D341Med (cell line): Measurements from ENCODE around the gene PEAR1.

Source experiments
- DNase-seq: peaks from one replicate; pipeline ENCODE4 v3.0.0; 2012; ENCODE audit warnings: low spot score

Gene PEAR1

DNA sequence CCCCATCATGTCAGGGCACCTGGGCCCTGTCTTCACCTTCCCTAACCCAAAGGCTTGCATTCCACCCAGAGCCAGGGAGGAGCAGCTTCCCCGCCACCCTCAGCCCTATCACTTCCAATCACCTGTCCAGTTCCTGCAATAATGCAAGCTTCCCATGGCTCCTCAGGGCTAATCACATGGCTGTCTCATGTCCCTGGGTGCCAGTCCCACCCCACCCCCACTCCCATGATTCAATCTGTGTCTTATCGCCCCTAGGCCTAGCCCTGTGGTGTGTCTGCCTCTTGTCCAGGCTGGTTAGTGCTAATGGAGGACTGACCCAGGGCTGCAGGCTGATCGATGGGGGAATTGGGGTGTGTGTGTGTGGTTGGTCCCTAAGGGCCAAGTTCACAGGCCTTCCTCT lies 11.0 kb upstream of the PEAR1 start:
- no peak for DNase-seq

DNA sequence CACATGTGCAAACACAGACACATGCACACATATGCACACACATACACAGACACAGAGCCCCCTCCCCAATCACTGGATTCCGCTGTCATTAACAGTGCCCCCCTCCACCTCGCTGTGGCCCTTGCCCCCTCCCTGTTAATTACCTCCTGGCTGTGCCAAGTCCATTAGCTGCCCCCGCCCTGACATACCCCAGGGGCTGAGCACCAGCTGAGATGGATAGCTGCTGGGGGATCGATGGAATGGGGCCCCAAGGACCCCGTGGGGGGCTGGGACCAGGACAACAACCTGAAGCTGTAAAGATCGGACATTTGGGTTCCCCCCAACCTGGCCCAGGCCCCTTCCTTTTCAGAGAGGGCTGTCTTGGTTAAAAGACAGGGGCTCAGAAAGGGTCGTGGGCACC lies 9.6 kb upstream of the PEAR1 start:
- DNase-seq = no peak

DNA sequence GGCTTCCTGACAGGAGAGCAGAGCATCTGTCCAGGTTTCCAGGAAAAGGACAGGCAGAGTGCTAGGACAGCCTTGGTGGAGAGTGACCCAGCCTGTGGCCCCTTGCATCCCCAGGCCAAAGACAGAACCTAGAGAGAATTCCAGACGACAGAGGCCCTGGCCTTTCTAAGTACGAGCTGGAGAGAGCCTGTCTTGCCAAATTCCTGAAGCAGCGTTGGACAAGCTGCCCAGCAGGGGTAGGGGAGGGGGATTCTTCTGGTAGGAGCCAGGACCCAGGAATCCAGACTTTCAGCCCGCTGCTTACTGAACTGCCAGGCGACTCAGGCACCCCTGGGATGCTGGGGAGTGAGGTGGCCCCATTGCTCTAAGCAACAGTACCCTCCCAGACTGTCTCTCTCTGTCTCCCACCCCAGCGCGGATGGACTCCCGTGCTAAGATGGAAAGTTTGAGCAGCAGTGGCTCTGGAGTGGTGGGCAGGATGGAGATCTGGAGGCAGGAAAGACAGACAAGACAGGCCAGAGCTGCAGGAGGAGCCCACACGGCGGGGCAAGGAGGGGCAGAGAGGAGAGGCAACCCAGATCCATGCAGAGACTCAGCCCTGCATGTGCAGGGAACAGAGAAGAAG lies 8.8 kb upstream of the PEAR1 start:
- no peak for DNase-seq

DNA sequence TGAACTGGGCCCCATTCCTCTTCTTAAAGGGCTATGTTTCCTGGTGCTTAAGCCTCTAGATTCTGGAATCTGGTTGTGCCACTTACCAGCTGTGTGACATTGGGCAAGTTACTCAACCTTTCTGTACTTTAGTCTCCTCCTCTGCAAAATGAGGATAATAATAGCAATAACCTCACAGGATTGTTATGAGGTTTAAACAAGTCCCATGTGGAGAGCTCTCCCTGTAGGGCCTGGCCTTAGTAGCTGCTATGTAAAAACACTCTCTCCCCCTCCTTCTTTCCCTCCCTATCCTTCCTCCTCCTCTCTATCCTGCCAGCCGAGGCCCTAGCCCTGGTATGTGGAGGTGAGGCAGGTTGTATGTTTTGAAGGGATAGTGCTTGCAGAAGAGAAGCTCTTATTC lies 8.2 kb upstream of the PEAR1 start:
- no peak for DNase-seq

DNA sequence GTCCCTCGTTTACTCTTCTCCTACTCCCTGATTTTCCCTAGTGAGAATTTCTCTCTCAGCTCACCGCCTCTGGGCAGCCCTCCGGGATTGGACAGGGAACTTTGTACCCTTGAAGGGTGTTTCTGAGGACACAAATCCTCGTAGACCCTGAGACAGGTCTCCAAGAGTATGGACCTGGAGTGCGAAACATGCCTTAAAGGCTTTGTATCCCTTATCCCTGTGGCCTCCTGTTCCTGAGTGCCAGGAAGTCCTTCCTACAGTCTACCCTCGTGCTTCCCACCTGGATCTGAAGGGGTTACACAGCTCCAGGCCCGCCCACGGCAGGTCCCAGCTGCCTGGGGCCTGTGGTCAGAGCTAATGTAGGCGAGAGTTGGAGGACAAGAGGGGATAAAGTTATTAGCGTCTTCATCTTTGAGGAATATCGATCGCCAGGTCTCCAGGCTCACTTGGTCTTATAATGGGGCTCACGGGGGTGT lies 7.6 kb upstream of the PEAR1 start:
- DNase-seq = no peak

DNA sequence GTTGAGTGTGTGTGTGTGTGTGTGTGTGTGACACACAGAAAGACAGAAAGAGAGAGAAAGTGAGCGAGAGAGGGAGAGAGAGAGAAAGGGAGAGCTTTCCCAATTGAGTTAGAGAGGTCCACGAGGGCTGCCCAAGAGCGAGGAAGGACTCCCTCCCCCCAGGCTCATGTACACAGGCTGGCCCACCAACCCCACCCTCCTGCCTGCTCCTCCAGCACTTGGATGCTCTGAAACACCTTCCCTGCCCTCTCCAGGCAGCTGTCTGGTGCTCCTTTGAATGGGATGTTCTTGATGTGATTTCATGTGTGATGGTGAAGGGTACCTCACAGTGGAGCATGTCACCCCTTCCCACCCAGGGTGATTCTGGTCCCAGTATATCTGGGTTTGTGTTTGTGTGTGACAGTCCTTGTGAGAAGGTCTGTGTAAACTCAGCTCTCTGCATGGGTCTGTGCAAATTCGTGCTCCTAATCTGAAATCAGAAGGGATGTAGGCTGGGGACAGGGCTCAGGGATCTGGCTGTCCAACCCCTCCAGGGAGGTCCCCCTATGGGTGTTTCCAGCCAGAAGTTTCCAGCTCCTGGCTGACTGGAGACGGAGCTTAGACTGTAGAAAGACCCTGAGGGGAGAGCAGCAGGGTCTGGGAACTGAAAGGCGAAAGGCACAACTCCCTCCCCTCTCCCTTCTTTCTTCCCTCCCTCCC lies 6.8 kb upstream of the PEAR1 start:
- no peak for DNase-seq

DNA sequence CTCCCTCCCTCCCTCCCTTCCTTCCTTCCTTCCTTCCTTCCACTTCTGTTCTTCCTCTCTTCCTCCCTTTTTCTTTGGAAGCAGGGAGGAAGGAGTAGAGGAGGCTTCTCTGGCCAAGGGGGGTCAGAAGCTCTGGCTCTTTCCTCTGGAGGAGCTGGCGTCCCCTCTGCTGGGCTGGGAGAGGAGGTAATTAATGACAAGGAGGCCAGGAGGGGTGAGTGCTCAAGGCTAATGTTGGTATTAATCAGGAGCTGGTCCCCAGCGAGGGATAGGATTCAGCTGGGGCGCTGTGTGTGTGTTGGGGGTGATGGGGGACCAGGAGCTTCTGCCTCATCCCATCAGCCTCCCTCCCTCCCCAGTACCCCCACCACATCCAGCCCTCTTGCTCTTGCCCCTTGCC lies 6.2 kb upstream of the PEAR1 start:
- no peak for DNase-seq

DNA sequence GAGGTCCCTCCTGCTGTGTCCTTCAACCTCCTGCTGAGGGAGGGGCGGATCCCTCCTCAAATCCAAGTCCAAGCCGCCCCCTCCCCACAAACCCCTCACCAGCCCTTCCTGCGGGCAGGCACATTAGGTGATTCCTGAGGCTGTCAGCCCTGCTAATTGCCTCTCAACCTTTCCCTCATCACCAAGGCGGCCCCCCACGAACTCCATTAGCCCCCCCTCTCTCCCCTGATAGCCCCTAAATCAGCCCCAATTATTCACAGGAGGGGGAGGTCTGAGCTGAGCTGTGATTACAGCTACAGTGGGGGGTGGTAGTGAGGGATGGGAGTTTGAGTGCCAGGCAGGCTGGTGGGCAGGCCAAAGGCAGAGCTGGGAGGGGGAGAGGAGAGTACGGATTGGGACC lies 5.8 kb upstream of the PEAR1 start:
- DNase-seq = no peak

DNA sequence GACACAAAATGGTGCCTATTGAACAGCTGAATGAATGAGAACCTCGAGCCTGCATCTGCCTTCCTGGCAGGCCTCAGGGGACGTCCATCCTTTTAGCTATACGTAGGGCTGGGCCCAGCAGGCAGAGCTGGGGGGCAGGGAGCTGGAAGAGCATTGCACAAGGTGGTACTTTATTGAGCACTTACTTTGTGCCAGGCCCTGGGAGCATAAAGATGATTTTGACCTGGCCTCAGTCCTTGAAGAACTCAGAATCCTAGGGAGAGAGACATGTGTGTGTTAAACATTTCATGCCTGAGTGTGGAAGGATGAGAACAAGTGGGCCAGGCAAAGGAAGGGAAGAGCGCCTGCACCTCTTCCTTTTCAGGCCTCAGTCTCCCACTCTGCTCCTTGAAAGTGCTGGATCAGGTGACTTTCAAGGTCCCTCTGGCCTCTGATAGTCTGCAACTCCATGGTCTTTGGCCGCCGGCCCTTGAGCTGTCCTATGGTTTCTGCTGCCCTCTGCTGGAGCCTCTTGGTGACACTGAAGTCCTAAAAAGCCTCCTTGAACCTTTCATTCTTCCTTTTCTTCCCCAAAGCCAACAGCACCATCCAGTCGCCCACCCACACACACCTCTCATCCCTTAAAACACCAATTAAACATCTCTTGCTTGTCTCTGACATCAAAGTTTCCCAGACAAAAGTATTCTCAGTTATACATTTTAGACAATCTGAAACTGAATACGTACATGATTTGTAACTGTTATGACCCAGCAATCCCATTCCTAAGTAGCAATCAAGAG lies 3.5 kb upstream of the PEAR1 start:
- DNase-seq = peak; percentile 82

DNA sequence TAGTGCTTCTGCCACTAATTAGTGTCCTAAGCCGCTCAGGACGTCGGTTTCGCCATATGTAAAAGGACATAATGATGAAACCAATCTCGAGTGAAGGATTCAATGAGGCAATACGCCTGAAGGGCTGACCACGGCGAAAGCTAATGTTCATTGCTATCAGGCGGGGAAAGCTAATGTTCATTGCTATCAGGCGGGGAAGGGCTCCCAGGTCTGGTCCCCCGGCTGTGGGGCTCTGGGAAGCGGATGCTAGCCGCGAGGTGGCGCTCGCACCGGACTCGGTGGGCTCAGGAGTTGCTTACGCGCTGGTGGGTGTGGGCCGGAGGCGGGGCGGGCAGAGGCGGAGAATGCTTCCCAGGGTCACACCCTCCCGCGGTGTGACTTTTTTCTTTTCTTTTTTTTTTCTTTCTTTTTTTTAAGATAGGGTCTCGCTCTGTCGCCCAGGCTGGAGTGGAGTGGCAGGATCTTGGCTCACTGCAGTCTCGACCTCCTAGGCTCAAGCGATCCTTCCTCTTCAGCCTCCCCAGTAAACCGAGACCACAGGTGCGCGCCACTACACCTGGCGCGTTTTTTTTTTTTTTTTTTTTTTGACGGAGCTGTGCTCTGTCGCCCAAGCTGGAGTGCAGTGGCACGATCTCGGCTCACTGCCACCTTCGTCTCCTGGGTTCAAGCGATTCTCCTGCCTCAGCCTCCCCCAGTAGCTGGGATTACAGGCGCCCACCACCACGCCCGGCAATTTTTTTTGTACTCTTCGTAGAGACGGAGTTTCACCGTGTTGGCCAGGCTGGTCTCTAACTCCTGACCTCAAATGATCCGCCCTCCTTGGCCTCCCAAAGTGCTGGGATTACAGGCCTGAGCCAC lies 1.1 kb upstream of the PEAR1 start:
- peak; percentile 96 for DNase-seq

DNA sequence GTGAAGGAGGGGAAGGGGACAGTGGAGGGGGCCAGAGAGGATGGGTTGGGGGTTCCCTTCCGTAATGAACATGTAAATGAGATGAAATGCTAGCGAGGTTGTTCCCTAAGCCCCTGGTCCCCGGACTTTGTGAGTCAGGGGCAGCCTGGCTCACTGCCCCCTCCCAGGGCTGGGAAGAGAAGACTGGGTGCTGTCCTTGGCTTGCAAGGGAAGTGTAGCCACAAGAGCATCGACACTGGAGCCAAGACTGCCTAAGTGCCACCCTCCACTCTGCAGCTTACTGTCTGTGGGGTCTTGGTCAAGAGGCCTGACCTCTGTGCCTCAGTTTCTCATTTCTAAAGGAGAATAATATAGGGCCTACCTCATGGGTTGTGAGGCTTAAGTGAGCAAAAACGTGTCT lies 483 bp downstream of the PEAR1 start:
- DNase-seq = no peak

DNA sequence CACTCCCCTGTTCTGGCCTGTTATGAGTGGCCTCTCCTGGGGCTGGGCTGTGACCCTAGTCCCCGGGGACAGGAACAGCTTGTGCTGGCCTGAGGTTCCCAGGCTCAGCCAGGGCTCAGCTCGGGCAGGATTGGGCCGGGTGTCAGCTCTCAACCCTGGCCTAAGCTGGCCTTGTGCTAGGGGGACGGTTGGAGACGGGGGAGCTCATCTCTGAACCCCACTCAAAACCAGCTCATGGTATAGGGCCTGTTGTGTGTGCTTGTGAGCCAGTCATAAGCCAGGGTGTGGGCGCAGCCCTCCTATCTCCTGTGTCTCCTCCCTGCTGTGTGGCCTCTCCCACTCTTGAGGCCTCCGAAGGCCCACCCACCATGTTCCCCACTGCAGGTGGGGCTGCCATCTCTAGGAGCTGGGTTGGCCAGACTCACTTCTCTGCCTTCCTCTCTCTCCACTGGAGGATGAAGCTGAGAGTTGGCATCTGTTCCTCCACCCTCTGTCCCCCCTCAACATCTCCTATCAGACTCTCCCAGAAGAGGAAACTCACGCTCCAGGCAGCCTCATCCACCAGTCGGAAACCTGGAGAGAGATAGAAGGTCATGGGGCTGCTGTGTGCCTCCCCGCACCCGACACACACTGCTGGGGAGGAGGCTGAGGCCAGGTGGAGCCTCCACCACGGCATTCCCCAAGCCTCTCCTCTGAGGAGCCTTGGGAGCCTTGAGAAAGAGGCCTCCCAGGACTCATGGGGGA lies 1.4 kb downstream of the PEAR1 start:
- no peak for DNase-seq

DNA sequence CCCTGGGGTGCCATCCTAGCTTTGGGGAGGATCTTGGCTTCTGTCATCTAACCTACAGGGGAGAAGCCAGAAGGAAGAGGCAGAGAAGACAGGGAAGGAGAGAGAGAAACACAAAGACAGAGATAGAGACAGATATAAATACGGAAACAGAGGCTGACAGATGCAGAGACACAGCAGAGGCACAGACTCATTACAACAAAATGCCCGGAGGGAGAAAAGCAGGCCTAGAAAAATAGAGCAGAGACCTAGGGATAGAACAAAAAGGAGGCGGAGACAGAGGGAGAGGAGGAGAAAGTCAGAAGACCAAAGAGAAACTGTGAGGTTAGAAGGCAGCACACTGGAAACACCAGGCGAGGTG lies 1.9 kb downstream of the PEAR1 start:
- DNase-seq = no peak

DNA sequence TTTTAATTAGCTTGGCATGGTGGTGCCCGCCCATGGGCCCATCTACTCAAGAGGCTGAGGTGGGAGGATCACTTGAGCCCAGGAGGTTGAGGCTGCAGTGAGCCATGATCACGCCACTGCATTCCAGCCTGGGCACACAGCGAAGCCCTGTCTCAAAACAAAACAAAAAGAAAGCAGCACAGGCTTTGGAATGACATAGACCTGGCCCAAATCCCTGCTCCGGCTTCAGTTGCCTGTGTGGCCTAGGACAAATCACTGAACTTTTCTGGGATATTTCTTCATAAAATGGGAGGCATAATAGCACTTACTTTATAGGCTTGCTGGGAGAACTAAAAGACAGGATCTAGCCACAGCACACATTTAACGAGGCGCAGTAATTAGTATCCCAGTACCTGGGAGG lies 2.4 kb downstream of the PEAR1 start:
- no peak for DNase-seq

DNA sequence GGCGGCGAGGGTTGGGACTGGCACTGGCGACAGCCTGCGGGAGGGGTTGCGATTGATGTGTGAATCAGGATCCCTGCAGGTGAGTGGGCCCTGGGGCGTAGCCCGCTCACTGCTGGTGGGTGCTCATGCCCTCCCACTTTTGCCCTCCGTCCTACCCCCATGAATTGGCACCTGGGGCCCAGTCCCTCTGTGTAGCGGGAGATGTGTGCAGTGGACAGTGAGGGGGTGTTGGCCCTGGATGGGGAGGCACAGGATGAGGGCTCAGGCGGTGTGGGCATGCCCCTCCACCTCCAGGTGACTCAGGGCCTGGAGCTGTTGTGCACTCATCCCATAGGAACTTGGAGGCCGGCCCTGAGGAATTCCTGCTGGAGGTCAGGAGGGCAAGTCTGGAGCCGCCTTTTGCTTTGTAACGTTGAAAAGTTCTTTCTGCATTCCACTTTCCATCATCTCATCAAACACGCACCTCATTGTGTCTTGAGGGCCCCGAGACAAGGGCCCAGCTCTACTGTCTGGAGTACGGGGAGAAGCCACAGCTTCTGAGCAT lies 3.0 kb downstream of the PEAR1 start:
- no peak for DNase-seq

DNA sequence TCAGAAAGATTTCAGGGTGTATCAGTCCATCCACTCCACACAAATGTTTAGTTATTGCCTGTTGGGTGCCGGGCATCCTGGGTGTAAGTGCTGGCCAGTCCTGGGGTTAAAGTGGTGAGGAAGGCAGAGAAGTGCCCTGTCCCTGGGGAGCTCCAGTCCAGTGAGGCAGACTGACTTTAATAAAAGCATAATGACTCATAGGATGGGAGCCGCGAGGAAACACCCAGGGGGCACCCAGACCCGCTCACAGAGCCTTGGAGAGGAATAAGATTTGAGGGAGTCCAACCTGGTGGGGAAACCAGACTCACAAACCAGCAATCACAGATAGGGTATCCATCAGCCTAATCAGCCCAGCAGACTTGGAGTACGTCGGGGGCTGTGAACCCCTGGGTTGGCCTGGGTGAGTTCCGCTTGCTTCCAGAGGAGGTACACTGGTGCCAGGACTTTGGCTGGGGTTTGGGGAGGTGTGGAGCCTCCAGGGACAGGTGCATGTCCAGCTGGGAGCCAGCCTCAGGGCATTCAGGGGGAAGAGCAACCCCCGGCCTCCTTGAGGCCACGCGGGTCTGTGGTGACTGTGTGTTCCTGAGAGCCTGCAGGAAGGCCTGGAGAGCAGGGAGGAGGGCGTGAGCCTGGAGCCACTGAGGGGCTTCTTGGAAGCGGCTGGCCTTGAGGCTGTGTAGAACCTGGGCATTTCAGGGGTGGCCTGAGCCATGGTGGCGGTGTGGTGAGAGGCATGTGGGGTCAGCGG lies 3.7 kb downstream of the PEAR1 start:
- no peak for DNase-seq

DNA sequence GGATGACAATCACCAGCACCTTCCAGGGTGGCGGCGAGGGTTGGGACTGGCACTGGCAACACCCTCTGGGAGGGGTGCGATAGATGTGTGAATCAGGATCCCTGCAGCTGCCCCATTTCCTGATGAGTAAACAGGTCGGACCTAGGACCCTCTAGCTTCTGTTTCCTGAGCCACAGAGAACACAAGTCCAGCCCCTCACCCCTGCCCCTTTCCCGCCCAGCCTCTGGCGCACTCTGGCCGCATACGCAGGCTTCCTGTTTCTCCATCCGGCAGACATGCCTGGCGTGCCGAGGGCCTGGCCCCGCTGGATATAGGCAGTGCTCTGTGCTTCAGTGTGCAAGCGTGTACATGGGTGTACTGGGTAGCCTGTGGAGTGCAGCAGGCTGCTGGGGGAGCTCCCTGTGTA lies 4.6 kb downstream of the PEAR1 start:
- DNase-seq = no peak

DNA sequence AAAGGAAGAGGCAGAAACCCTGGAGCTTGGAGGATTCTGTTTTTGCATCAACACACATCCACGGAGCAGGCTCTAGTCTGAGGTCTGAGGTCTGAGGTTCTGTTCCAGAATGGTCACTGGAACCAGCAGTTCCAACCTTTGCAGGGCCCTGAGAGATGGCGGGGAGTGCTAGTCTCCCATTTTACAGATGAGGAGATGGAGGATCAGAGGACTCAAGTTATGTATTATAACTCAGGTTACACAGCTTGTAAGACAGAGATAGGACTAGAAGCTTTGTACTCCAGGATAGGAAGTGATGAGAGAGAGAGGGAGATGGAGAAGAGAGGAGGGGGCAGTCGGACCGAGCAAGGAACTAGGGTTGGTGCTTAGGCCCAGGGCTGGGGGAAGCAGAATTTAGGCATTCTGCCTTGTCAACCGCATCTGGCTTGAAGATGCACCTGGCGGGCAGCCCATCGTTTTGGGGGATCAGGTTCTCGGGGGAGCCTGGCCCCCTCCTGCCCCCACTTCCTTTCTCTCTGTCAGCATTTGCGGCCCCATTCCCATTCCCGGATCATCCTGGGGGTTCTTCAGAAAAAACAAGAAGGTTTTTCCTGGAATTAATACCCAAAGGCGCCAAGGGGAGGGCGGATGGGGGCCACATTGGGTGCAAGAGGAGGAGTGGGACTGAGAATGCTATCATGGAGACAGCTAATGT lies 5.6 kb downstream of the PEAR1 start:
- no peak for DNase-seq

DNA sequence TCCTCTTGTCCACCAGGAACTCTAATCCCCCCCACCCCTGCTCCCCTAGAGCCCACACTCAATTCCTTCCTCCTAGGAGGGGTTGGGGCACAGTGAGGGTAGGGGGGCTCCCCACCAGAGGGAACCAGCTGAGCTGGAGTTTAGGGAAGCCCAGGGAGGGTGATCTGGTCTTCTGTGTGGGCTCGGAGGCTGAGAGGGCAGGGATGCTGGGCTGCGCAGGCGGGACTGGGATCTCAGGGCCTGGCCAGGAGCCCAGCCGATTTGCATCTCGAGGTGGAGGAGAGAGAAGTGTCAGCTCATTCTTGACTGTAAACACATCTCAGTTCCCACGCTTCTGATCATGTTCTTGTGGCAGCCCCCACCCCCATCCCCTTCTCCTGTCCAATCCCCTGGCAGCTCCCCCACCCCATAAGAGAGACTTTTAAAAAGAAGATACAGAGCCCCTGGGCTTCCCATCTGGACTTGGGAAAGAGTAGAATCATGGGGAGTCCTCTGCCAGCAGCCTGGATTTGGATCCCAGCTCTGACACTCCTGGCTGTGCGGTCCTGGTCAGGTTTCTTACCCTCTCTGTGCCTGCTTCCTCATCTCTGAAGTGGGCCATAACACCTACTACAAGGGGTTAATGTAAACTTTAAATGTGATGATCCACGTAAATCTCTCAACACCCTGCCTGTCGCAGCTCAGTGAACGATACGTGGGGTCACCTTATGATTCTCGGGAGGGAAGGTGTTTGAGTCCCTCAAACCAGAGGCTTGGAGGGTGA lies 6.6 kb downstream of the PEAR1 start:
- DNase-seq = no peak
